GM23338 (cell line): ENCODE results near the gene TLE2. TPM values are rescaled to one million over a fixed set of nuclear protein-coding genes. Genes with fewer than 3 reads are reported as not detected.
A peak's percentile ranks its signal among the peaks of the same experiment; 100 is the strongest.

ENCODE experiments used
- ATAC-seq: fragments of 200-7000 bp; cut with Tn5 transposase; 3 replicates; pipeline ENCODE4 v1.9.1; 2020
- DNase-seq: peaks from one replicate; pipeline ENCODE4 v3.0.0-alpha.2; 2015; ENCODE audit warnings: low spot score
- H2AFZ ChIP-seq: fragments of 200-600 bp; sonication (generic); 2 replicates; pipeline ENCODE4 v1.8.0; 2016; ENCODE audit warnings: antibody characterized with exemption, mild to moderate bottlenecking, moderate library complexity
- H3F3A ChIP-seq: fragments of 200-600 bp; sonication (generic); replicated peaks from 2 replicates; pipeline ENCODE4 v1.8.0; 2017; ENCODE audit warnings: antibody characterized with exemption, mixed run types, low read depth
- H3K27ac ChIP-seq: fragments of 200-600 bp; sonication (generic); 2 replicates; pipeline ENCODE4 v1.6.1; 2016; ENCODE audit warnings: low read depth
- H3K27me3 ChIP-seq: fragments of 200-600 bp; sonication (generic); 2 replicates; pipeline ENCODE4 v1.8.0; 2016; ENCODE audit warnings: mild to moderate bottlenecking, mixed run types, moderate library complexity; ENCODE audit not compliant: insufficient read depth
- H3K36me3 ChIP-seq: fragments of 200-600 bp; sonication (generic); 2 replicates; pipeline ENCODE4 v1.8.0; 2016; ENCODE audit warnings: mild to moderate bottlenecking; ENCODE audit not compliant: insufficient read depth
- H3K4me1 ChIP-seq: fragments of 200-600 bp; sonication (generic); 2 replicates; pipeline ENCODE4 v1.8.0; 2016; ENCODE audit warnings: mild to moderate bottlenecking, moderate library complexity; ENCODE audit not compliant: insufficient read depth
- H3K4me2 ChIP-seq: fragments of 200-600 bp; sonication (generic); 2 replicates; pipeline ENCODE4 v1.7.1; 2017; ENCODE audit warnings: mixed run types
- H3K4me3 ChIP-seq: fragments of 200-600 bp; sonication (generic); 2 replicates; pipeline ENCODE4 v1.6.1; 2016; ENCODE audit warnings: mixed run types
- H3K79me2 ChIP-seq: fragments of 200-600 bp; sonication (generic); replicated peaks from 2 replicates; pipeline ENCODE4 v1.8.0; 2017; ENCODE audit warnings: mild to moderate bottlenecking; ENCODE audit not compliant: insufficient read depth
- H3K9me2 ChIP-seq: fragments of 200-600 bp; sonication (generic); 2 replicates; pipeline ENCODE4 v1.8.0; 2017; ENCODE audit not compliant: insufficient read depth
- H4K20me1 ChIP-seq: fragments of 200-600 bp; sonication (generic); replicated peaks from 2 replicates; pipeline ENCODE4 v1.8.0; 2017; ENCODE audit warnings: mild to moderate bottlenecking; ENCODE audit not compliant: insufficient read depth
- H3K27ac Mint-ChIP-seq: 2 replicates; pipeline ENCODE4 v1.8.0; 2020; ENCODE audit warnings: inconsistent platforms, mild to moderate bottlenecking, moderate library complexity, mixed read lengths
- H3K27me3 Mint-ChIP-seq: 3 replicates; pipeline ENCODE4 v1.8.0; 2022; ENCODE audit warnings: low read depth, mild to moderate bottlenecking, moderate library complexity, mixed read lengths, inconsistent platforms; ENCODE audit not compliant: insufficient read depth, poor library complexity
- H3K36me3 Mint-ChIP-seq: 3 replicates; pipeline ENCODE4 v1.8.0; 2021; ENCODE audit warnings: low read depth, mild to moderate bottlenecking, inconsistent platforms, moderate library complexity, mixed read lengths
- H3K4me1 Mint-ChIP-seq: 3 replicates; pipeline ENCODE4 v1.8.0; 2020; ENCODE audit warnings: mild to moderate bottlenecking, inconsistent platforms, mixed read lengths
- H3K4me3 Mint-ChIP-seq: 3 replicates; pipeline ENCODE4 v1.8.0; 2021; ENCODE audit warnings: moderate library complexity, mild to moderate bottlenecking, inconsistent platforms, mixed read lengths
- H3K9me3 Mint-ChIP-seq: 3 replicates; pipeline ENCODE4 v1.8.0; 2020; ENCODE audit warnings: moderate library complexity, mild to moderate bottlenecking, inconsistent platforms, mixed read lengths
- CREB1 ChIP-seq: fragments of 250-450 bp; sonication (Bioruptor Pico); IDR thresholded peaks from 2 replicates; pipeline ENCODE4 v1.5.0; 2020; ENCODE audit warnings: low read depth, mild to moderate bottlenecking, moderate library complexity
- CTCF ChIP-seq, 2 experiments: fragments of 200-600 bp in 1 of 2; sonication (generic) in 1 of 2; conservative IDR thresholded peaks; 2 replicates each; pipeline versions ENCODE4 v1.5.1 to v1.6.1; 2016 to 2017; ENCODE audit warnings: antibody characterized with exemption in 2 of 2, low read depth in 2 of 2, mild to moderate bottlenecking in 2 of 2, moderate library complexity in 1 of 2
- EZH2 ChIP-seq: fragments of 200-600 bp; sonication (generic); IDR thresholded peaks from one replicate; pipeline ENCODE4 v1.8.0; 2017; ENCODE audit warnings: antibody characterized with exemption, mild to moderate bottlenecking, low read depth; ENCODE audit not compliant: unreplicated experiment
- EZH2phosphoT487 ChIP-seq: fragments of 200-600 bp; sonication (generic); IDR thresholded peaks from one replicate; pipeline ENCODE4 v1.8.1; 2018; ENCODE audit warnings: antibody characterized with exemption; ENCODE audit not compliant: unreplicated experiment
- JUNB ChIP-seq: IDR thresholded peaks from one replicate; pipeline ENCODE4 v1.6.1; 2016; ENCODE audit warnings: antibody characterized with exemption; ENCODE audit not compliant: unreplicated experiment
- NANOG ChIP-seq: IDR thresholded peaks from 2 replicates; pipeline ENCODE4 v1.6.1; 2016; ENCODE audit warnings: antibody characterized with exemption, borderline replicate concordance
- POLR2AphosphoS5 ChIP-seq: IDR thresholded peaks from 2 replicates; pipeline ENCODE4 v1.6.1; 2016; ENCODE audit warnings: antibody characterized with exemption, low read depth
- REST ChIP-seq: IDR thresholded peaks from one replicate; pipeline ENCODE4 v1.6.1; 2018; ENCODE audit warnings: antibody characterized with exemption; ENCODE audit not compliant: unreplicated experiment
- STAT1 ChIP-seq: IDR thresholded peaks from one replicate; pipeline ENCODE4 v1.6.1; 2016; ENCODE audit warnings: antibody characterized with exemption; ENCODE audit not compliant: unreplicated experiment
- ZNF114 ChIP-seq: fragments of 250-450 bp; sonication (Bioruptor Pico); IDR thresholded peaks from 2 replicates; pipeline ENCODE4 v1.5.0; 2020; ENCODE audit warnings: mild to moderate bottlenecking, moderate library complexity
- ZNF331 ChIP-seq: fragments of 250-450 bp; sonication (Bioruptor Pico); IDR thresholded peaks from 2 replicates; pipeline ENCODE4 v1.5.0; 2020; ENCODE audit warnings: low read depth, mild to moderate bottlenecking, moderate library complexity
- ZNF462 ChIP-seq: fragments of 250-450 bp; sonication (Bioruptor Pico); IDR thresholded peaks from 2 replicates; pipeline ENCODE4 v1.5.0; 2020; ENCODE audit warnings: mild to moderate bottlenecking, moderate library complexity
- polyA plus RNA-seq: library from polyadenylated mRNA; unstranded; fragments of >200 nt; fragmentation: Nextera tagmentation; extraction: Ambion mirVana; gene quantifications from 2 replicates; pipeline ENCODE4 v1.2.1, GENCODE V29; 2016
- total RNA-seq: library from RNA; depleted of rRNA; stranded (reverse); fragments of >200 nt; shearing (Covaris generic); gene quantifications from 2 replicates; pipeline ENCODE4 v1.2.3, GENCODE V29; 2014
- TF ChIP-seq, protein P1 (sequence below): IDR thresholded peaks from 2 replicates; pipeline ENCODE4 v1.6.1; 2016; ENCODE audit warnings: antibody characterized with exemption

TLE2 gene
- total and polyA plus RNA-seq, 2 experiments from 2014 or later: 5.2 to 22.8 TPM

- H3F3A ChIP-seq: 0 out of 2 replicates have a peak, but pooled peaks cover 9% of the 10 kb centered on the region
- no peak within 1 kb of the TSS for H3K27ac ChIP-seq
Observed at GRCh38 chr19:3062165-3063105, 33.4 kb upstream of the TLE2 start, which contains the start of gene TLE5. Gene TLE5, minus strand, starts transcription at chr19:3062495. Its CDS starts 295 bp downstream, at chr19:3062200.

More at GRCh38 chr19:3062165-3063105, 33.4 kb upstream of the TLE2 start, which contains the start of gene TLE5:
- Mint-ChIP-seq H3K36me3 (peaks cover 28% of the 10 kb centered on the region), H3K9me3 (no peaks in the 10 kb centered on the region; the same call in 2 of the 3 replicates), H3K27me3 (peaks cover 11% of the 10 kb centered on the region), H3K4me1 (peaks cover 25% of the 10 kb centered on the region), H3K27ac (no peak within 1 kb of the TSS), H3K4me3 (peak within 1 kb of the TSS; percentile 74)
- ATAC-seq (no peak; the same call in 2 of the 3 replicates), DNase-seq (peak; percentile 61)
- H2AFZ ChIP-seq: 0 out of 2 replicates have a peak within 1 kb of the TSS, but pooled peaks have one; percentile 80
- H3K4me3 ChIP-seq: peak within 1 kb of the TSS; percentile 72
- TF ChIP-seq ZNF114 (CRISPR knock-in tag): no peak
- no peak for TF ChIP-seq NANOG
- TF ChIP-seq EZH2: no peak
- TF ChIP-seq, protein P1, sequence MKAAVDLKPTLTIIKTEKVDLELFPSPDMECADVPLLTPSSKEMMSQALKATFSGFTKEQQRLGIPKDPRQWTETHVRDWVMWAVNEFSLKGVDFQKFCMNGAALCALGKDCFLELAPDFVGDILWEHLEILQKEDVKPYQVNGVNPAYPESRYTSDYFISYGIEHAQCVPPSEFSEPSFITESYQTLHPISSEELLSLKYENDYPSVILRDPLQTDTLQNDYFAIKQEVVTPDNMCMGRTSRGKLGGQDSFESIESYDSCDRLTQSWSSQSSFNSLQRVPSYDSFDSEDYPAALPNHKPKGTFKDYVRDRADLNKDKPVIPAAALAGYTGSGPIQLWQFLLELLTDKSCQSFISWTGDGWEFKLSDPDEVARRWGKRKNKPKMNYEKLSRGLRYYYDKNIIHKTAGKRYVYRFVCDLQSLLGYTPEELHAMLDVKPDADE: no peak
- no peak for TF ChIP-seq STAT1
- TF ChIP-seq CREB1 (CRISPR knock-in tag): no peak
- TF ChIP-seq JUNB: no peak
- TF ChIP-seq ZNF331 (CRISPR knock-in tag): no peak
- TF ChIP-seq ZNF462 (CRISPR knock-in tag): no peak
- no peak for TF ChIP-seq REST
- no peak for TF ChIP-seq EZH2phosphoT487
- TF ChIP-seq CTCF (conservative IDR thresholded peaks at IDR 0.05; ENCODE audit: low read depth in 2 of 2): no peak
- no peak; the same call in 1 of the 2 replicates for TF ChIP-seq POLR2AphosphoS5
- peaks cover 25% of the 10 kb centered on the region for H3K79me2 ChIP-seq
- H3K36me3 ChIP-seq: peaks cover 6% of the 10 kb centered on the region; the same call in 1 of the 2 replicates
- H3K9me2 ChIP-seq: no peaks in the 10 kb centered on the region
- H3K27me3 ChIP-seq: no peaks in the 10 kb centered on the region
- H3K4me1 ChIP-seq: peaks cover 21% of the 10 kb centered on the region; the same call in 1 of the 2 replicates
- no peaks in the 10 kb centered on the region; the same call in 1 of the 2 replicates for H4K20me1 ChIP-seq
- H3K4me2 ChIP-seq: peak within 1 kb of the TSS; percentile 85
